ENCODE measurements around the gene KCNK15.

KCNK15 gene

DNA sequence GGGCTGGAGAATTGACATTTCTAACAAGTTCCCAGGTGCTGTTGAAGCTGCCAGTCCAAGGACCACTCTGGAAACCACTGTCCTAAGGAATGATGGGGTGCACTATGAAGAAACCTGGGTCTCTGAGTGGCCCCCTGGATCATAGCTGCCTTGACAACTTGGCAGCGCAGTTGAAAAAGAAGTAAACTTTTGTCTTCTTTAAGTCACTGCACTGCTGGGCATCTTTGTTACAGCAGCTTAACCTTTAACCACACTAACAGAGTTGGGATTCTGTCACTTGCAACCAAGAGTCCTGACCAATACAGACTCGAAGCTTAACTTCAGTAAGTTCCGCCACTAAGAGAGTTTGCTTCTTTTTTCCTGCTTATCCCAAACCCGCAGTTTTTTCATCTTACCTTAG is 8.5 kb upstream of the KCNK15 start:
- H4K20me1 ChIP-seq (ENCODE audit: insufficient read depth): no peaks in the 10 kb centered on the region
- H2AFZ ChIP-seq (ENCODE audit: low read depth): no peak overlapping the region
- no peak overlapping the region for H3K4me3 ChIP-seq (IDR thresholded peaks at IDR 0.05; ENCODE audit: insufficient read depth, low read depth, low read length)
- peaks cover 16% of the 10 kb centered on the region for H3K4me1 ChIP-seq (ENCODE audit: low read depth, poor library complexity, severe bottlenecking)
- H3K9ac ChIP-seq: no peak overlapping the region
- TF ChIP-seq, protein P1, sequence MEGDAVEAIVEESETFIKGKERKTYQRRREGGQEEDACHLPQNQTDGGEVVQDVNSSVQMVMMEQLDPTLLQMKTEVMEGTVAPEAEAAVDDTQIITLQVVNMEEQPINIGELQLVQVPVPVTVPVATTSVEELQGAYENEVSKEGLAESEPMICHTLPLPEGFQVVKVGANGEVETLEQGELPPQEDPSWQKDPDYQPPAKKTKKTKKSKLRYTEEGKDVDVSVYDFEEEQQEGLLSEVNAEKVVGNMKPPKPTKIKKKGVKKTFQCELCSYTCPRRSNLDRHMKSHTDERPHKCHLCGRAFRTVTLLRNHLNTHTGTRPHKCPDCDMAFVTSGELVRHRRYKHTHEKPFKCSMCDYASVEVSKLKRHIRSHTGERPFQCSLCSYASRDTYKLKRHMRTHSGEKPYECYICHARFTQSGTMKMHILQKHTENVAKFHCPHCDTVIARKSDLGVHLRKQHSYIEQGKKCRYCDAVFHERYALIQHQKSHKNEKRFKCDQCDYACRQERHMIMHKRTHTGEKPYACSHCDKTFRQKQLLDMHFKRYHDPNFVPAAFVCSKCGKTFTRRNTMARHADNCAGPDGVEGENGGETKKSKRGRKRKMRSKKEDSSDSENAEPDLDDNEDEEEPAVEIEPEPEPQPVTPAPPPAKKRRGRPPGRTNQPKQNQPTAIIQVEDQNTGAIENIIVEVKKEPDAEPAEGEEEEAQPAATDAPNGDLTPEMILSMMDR (conservative IDR thresholded peaks at IDR 0.05; ENCODE audit: low read depth, low read length): no peak
- H3K36me3 ChIP-seq (ENCODE audit: insufficient read depth): no peaks in the 10 kb centered on the region
- H3K79me2 ChIP-seq (ENCODE audit: insufficient read depth, low read depth): no peaks in the 10 kb centered on the region
- H3K27me3 ChIP-seq (ENCODE audit: insufficient read depth, low read depth): peaks cover 3% of the 10 kb centered on the region; the same call in 1 of the 2 replicates
- H3K4me2 ChIP-seq: no peak overlapping the region
- H3K27ac ChIP-seq: no peak overlapping the region

DNA sequence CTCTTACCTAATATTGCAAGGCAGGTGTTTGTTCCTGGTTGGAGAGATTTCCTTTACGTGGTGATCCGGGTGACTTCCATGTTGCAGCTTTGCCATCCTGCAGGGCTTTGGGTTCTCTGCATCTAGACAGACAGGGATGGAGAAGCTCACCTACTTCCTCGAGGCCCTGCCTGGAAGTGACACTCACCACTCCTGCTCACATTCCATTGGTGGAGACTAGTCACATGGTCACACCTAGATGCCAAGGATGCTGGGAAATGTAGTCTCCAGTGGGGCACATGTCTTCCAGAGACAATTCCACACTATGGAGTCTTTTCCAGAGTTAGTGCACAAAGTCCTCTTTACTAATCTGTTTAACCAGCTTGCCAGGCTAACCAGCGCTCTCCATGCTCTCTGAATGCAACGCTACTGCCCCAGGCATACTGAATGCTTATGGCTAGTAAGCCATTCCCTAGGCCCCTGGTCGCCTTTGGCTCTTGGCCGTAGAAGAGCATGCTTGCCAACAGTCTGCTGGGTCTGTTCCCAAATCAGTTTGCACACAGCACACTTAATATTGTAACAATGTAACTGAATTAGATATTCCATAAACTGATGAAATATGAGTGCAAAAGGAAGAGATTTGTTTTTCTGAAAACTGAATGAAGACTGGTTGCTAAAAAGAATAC is 6.7 kb upstream of the KCNK15 start:
- Histone ChIP-seq H3K9ac (no peak overlapping the region), H4K20me1 (ENCODE audit: insufficient read depth) (no peaks in the 10 kb centered on the region), H3K4me2 (peak overlapping the region; percentile 23; the same call in 1 of the 2 replicates), H3K27me3 (ENCODE audit: insufficient read depth, low read depth) (peaks cover 16% of the 10 kb centered on the region; the same call in 1 of the 2 replicates), H3K27ac (no peak overlapping the region), H3K4me3 (IDR thresholded peaks at IDR 0.05; ENCODE audit: insufficient read depth, low read depth, low read length) (no peak overlapping the region), H3K79me2 (ENCODE audit: insufficient read depth, low read depth) (no peaks in the 10 kb centered on the region), H3K36me3 (ENCODE audit: insufficient read depth) (no peaks in the 10 kb centered on the region), H3K4me1 (ENCODE audit: low read depth, poor library complexity, severe bottlenecking) (no peaks in the 10 kb centered on the region), H2AFZ (ENCODE audit: low read depth) (peak overlapping the region; percentile 19; the same call in 1 of the 2 replicates)
- TF ChIP-seq, protein P1 (conservative IDR thresholded peaks at IDR 0.05; ENCODE audit: low read depth, low read length): no peak

DNA sequence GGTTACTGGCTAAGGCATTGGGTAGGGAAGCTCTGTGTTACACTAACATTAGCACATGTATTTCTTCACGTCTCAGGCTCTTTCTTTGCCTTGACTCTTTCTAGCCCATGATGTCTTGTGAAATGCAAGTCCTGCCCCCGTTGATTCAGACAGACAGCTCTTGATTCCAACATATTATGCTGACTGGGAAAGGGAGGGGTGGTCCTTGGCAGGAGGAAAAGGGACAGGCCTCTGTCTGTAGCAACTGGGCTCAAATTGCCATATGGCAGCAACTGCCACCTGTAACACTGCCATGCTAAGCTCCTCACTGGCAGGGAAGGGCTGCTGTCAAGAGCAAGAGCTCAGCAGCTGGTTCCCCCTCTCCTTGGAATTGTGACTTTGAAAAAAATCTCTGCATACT is 5.7 kb upstream of the KCNK15 start:
- H3K4me3 ChIP-seq (IDR thresholded peaks at IDR 0.05; ENCODE audit: insufficient read depth, low read depth, low read length): no peak overlapping the region
- TF ChIP-seq, protein P1 (conservative IDR thresholded peaks at IDR 0.05; ENCODE audit: low read depth, low read length): no peak
- peaks cover 21% of the 10 kb centered on the region for H3K27me3 ChIP-seq (ENCODE audit: insufficient read depth, low read depth)
- H3K79me2 ChIP-seq (ENCODE audit: insufficient read depth, low read depth): no peaks in the 10 kb centered on the region
- H3K4me2 ChIP-seq: no peak overlapping the region
- H3K9ac ChIP-seq: no peak overlapping the region
- no peaks in the 10 kb centered on the region for H3K4me1 ChIP-seq (ENCODE audit: low read depth, poor library complexity, severe bottlenecking)
- no peak overlapping the region for H3K27ac ChIP-seq
- no peaks in the 10 kb centered on the region for H4K20me1 ChIP-seq (ENCODE audit: insufficient read depth)
- no peaks in the 10 kb centered on the region for H3K36me3 ChIP-seq (ENCODE audit: insufficient read depth)
- no peak overlapping the region for H2AFZ ChIP-seq (ENCODE audit: low read depth)

DNA sequence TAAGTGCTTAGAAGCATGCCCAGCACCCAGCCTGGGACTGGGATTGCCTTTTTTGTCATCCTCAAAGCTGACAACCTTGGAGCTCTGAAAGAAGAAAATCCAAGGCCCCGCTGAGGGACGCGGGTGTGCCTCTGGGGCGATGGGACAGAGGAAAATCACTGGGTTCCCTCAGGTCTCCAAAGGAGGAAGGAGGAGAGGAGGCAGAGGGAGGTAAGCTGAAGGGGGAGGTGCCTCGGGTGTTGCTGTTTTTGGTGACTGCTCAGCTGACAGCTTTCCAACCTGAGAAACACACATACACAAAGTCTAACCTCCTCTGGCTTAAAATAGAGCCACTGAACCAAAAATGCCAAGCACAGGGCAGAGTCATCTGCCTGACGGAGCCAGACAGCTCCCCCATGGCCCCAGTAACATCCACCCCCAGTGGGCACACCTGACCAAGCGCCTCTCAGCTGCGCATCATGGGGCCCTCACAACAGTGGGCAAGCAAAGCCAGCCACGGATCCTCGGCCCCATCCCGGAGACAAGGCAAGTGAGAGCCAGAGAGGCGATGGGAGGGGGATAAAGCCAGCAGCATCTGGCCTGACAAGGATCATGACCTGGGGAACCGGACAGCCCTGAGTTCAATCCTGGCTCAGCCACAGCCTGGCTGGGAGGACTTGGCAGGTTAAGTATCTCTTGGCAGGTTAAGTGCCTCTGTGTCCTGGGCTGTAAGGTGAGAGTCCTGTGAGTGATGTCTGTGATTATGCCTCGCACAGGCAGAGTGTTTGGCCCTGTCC is 3.2 kb upstream of the KCNK15 start:
- H3K27ac ChIP-seq: no peak overlapping the region
- no peak overlapping the region for H3K4me3 ChIP-seq (IDR thresholded peaks at IDR 0.05; ENCODE audit: insufficient read depth, low read depth, low read length)
- H4K20me1 ChIP-seq (ENCODE audit: insufficient read depth): no peaks in the 10 kb centered on the region
- no peak overlapping the region for H3K4me2 ChIP-seq
- no peaks in the 10 kb centered on the region for H3K36me3 ChIP-seq (ENCODE audit: insufficient read depth)
- H2AFZ ChIP-seq (ENCODE audit: low read depth): no peak overlapping the region
- no peak overlapping the region for H3K9ac ChIP-seq
- TF ChIP-seq, protein P1 (conservative IDR thresholded peaks at IDR 0.05; ENCODE audit: low read depth, low read length): no peak
- H3K27me3 ChIP-seq (ENCODE audit: insufficient read depth, low read depth): peaks cover 36% of the 10 kb centered on the region
- no peaks in the 10 kb centered on the region for H3K79me2 ChIP-seq (ENCODE audit: insufficient read depth, low read depth)
- peaks cover 17% of the 10 kb centered on the region for H3K4me1 ChIP-seq (ENCODE audit: low read depth, poor library complexity, severe bottlenecking)

All from KMS-11 (cell line).